IPS DF 6.9 (cell line): ENCODE results near the gene MCM9.

ENCODE experiments used
- DNase-seq: peaks from one replicate; pipeline ENCODE4 v3.0.0-alpha.2; 2013; ENCODE audit warnings: low read depth, low spot score
- H3K27ac ChIP-seq: one replicate; pipeline ENCODE4 v1.5.1; 2013; ENCODE audit warnings: low read length, control low read depth
- H3K27me3 ChIP-seq: 2 replicates; pipeline ENCODE4 v1.6.1; 2013; ENCODE audit warnings: mild to moderate bottlenecking, low read length; ENCODE audit not compliant: control insufficient read depth, insufficient read depth
- H3K36me3 ChIP-seq: 2 replicates; pipeline ENCODE4 v1.6.1; 2013; ENCODE audit warnings: low read length; ENCODE audit not compliant: control insufficient read depth, insufficient read depth
- H3K4me1 ChIP-seq: 2 replicates; pipeline ENCODE4 v1.6.1; 2013; ENCODE audit warnings: low read length; ENCODE audit not compliant: control insufficient read depth, insufficient read depth
- H3K4me3 ChIP-seq: 2 replicates; pipeline ENCODE4 v1.5.1; 2013; ENCODE audit warnings: mild to moderate bottlenecking, low read length
- H3K9me3 ChIP-seq: 2 replicates; pipeline ENCODE4 v1.6.1; 2013; ENCODE audit warnings: low read length, inconsistent platforms; ENCODE audit not compliant: control insufficient read depth, insufficient read depth
- WGBS: extraction: QIAGEN DNeasy Blood & Tissue Kit; methylation state at CpG from one replicate; pipeline ENCODE4 v1.1.7; 2013; ENCODE audit warnings: mixed read lengths, missing lambda C conversion rate; ENCODE audit not compliant: insufficient read length, insufficient coverage; 5-methylcytosine and 5-hydroxymethylcytosine counted together

The MCM9 gene

DNA sequence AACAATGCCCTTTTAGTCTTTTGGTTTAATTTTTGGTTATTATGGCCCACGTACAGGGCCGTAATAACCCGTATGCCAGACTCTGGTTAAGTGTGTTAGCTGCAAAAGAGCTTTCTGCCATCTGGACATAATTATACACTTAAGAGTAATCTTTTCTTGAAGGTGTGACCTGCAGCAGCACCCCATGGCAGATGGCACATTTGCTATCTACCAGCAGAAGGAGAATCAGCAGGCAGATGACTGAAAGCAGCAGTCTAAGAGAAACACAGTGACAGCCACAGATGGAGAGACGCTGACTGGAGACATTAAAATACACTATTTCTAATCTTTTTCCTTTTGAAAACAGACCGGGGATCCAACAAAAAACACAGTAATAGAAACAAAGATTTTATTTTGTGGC, 22.3 kb downstream of the MCM9 start:
- H3K9me3 ChIP-seq, result no peaks in the 10 kb centered on the region
- no peak overlapping the region for H3K27ac ChIP-seq
- DNase-seq, result no peak
- H3K4me3 ChIP-seq, result no peak overlapping the region
- H3K4me1 ChIP-seq, result no peaks in the 10 kb centered on the region
- H3K27me3 ChIP-seq, result no peaks in the 10 kb centered on the region
- peaks cover 3% of the 10 kb centered on the region; the same call in 1 of the 2 replicates for H3K36me3 ChIP-seq
- WGBS, result no CpG with 5 or more reads among the region's 5 CpGs

DNA sequence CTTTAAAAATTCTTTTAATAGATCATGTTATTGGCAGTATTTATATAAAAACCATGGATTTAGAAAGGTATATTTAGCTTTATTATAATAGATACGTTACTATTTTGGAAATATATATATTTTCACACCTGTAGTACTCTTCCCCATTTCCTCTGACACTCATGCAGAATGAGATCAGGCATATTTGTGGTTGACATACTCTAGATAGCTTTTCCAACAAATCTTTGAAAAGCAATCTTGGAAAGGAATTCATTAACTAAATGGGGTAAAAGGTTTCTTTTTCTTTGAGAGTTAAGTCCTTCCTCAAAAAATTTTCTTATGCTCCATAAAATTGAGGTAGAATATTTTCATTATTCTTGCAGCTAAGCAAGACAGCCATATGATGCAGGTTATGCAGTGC, 26.5 kb downstream of the MCM9 start:
- H3K4me3 ChIP-seq, result no peak overlapping the region
- no peak for DNase-seq
- no peaks in the 10 kb centered on the region for H3K4me1 ChIP-seq
- no peak overlapping the region for H3K27ac ChIP-seq
- H3K9me3 ChIP-seq, result no peaks in the 10 kb centered on the region
- peaks cover 3% of the 10 kb centered on the region; the same call in 1 of the 2 replicates for H3K36me3 ChIP-seq
- no peaks in the 10 kb centered on the region for H3K27me3 ChIP-seq
- WGBS, result no CpG with 5 or more reads among the region's 1 CpG

- no peaks in the 10 kb centered on the region for H3K27me3 ChIP-seq
- no peak overlapping the region for H3K27ac ChIP-seq
- no peak overlapping the region for H3K4me3 ChIP-seq
- DNase-seq, result no peak
- no peaks in the 10 kb centered on the region for H3K4me1 ChIP-seq
- H3K36me3 ChIP-seq, result peaks cover 5% of the 10 kb centered on the region; the same call in 1 of the 2 replicates
- no peaks in the 10 kb centered on the region for H3K9me3 ChIP-seq
- WGBS, result no CpG with 5 or more reads among the region's 4 CpGs
Measured at GRCh38 chr6:118905851-118906250, 29.1 kb downstream of the MCM9 start.

DNA sequence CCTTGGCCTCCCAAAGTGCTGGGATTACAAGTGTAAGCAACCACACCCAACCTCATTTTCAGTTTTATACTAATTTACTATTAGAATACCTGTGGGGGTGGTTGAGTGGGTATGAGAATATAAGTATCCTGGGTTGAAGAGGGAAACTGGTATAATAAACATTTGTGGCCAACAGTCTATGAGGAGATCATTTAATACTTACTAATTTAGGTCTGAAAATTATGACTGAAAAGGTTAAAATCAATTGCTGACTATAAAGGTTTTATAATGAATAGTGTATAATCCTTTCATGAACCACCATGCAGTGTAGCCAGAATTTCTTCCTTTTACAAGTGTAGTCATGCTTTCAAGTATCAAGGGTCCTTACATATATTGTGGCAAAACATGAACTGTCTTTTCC, 29.9 kb downstream of the MCM9 start:
- no peak overlapping the region for H3K4me3 ChIP-seq
- H3K4me1 ChIP-seq, result no peaks in the 10 kb centered on the region
- H3K27me3 ChIP-seq, result no peaks in the 10 kb centered on the region
- H3K36me3 ChIP-seq, result peaks cover 5% of the 10 kb centered on the region; the same call in 1 of the 2 replicates
- no peak overlapping the region for H3K27ac ChIP-seq
- DNase-seq, result no peak
- H3K9me3 ChIP-seq, result no peaks in the 10 kb centered on the region

GRCh38 chr6:118903691-118904090, 31.3 kb downstream of the MCM9 start:
- Histone ChIP-seq H3K9me3 (no peaks in the 10 kb centered on the region), H3K27ac (no peak overlapping the region), H3K36me3 (peaks cover 8% of the 10 kb centered on the region; the same call in 1 of the 2 replicates), H3K4me1 (peaks cover 3% of the 10 kb centered on the region; the same call in 1 of the 2 replicates), H3K4me3 (no peak overlapping the region), H3K27me3 (no peaks in the 10 kb centered on the region)
- no CpG with 5 or more reads among the region's 6 CpGs for WGBS
- no peak for DNase-seq

DNA sequence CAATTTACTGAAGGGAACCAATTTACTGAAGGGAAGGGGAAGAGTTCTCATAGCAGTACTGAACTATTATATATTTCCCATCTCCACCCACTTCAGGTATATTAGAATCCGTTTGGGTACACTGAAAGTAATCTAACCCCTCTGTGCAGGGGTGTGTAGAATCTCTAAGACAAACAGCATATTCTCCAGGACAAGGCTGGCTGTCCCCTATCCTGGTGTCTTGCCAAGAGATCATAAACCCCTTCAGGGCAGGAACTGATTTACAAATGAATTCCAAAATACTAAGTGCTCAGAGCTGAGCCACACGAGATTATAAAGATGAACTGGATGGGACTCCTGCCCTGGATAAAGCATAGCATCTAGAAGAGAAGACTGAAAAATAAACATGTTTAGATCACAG, 31.8 kb downstream of the MCM9 start:
- no peak overlapping the region for H3K27ac ChIP-seq
- no CpG with 5 or more reads among the region's 2 CpGs for WGBS
- H3K36me3 ChIP-seq, result peaks cover 8% of the 10 kb centered on the region; the same call in 1 of the 2 replicates
- no peaks in the 10 kb centered on the region for H3K27me3 ChIP-seq
- no peak overlapping the region for H3K4me3 ChIP-seq
- DNase-seq, result no peak
- no peaks in the 10 kb centered on the region for H3K9me3 ChIP-seq
- peaks cover 3% of the 10 kb centered on the region; the same call in 1 of the 2 replicates for H3K4me1 ChIP-seq

GRCh38 chr6:118902726-118903125, 32.2 kb downstream of the MCM9 start:
- peaks cover 3% of the 10 kb centered on the region; the same call in 1 of the 2 replicates for H3K4me1 ChIP-seq
- H3K9me3 ChIP-seq, result no peaks in the 10 kb centered on the region
- H3K4me3 ChIP-seq, result no peak overlapping the region
- no peak for DNase-seq
- H3K36me3 ChIP-seq, result peaks cover 8% of the 10 kb centered on the region; the same call in 1 of the 2 replicates
- H3K27me3 ChIP-seq, result no peaks in the 10 kb centered on the region
- no peak overlapping the region for H3K27ac ChIP-seq

DNA sequence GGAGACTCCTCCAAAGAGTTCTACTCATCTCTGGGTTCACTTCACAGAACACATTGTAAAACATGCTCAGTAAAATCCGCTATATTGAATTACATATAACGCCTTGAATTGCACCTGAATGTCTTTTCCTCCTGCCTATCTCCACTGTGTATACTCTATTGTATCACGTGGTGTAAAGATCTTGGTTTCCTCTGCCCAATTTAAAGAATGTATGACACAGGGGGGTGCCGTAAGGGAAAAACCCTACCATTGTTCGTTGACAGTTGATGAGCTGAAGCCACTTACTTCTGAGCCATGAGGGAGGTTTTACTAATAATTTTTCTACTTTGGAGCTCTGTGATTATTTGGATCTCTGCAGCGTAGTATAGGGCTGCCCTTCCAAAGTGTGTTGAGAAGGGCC, 35.0 kb downstream of the MCM9 start:
- H3K36me3 ChIP-seq, result peaks cover 6% of the 10 kb centered on the region; the same call in 1 of the 2 replicates
- H3K9me3 ChIP-seq, result no peaks in the 10 kb centered on the region
- H3K27me3 ChIP-seq, result no peaks in the 10 kb centered on the region
- no CpG with 5 or more reads among the region's 6 CpGs for WGBS
- H3K4me1 ChIP-seq, result peaks cover 3% of the 10 kb centered on the region; the same call in 1 of the 2 replicates
- no peak for DNase-seq
- no peak overlapping the region for H3K27ac ChIP-seq
- H3K4me3 ChIP-seq, result no peak overlapping the region

- Histone ChIP-seq H3K27ac (no peak overlapping the region), H3K36me3 (peaks cover 6% of the 10 kb centered on the region; the same call in 1 of the 2 replicates), H3K4me3 (no peak overlapping the region), H3K9me3 (no peaks in the 10 kb centered on the region), H3K27me3 (no peaks in the 10 kb centered on the region), H3K4me1 (peaks cover 3% of the 10 kb centered on the region; the same call in 1 of the 2 replicates)
- DNase-seq, result no peak
Measured at GRCh38 chr6:118897386-118897785, 37.6 kb downstream of the MCM9 start.

GRCh38 chr6:118896339-118897136, 38.4 kb downstream of the MCM9 start:
- H3K36me3 ChIP-seq, result peaks cover 6% of the 10 kb centered on the region; the same call in 1 of the 2 replicates
- H3K27ac ChIP-seq, result no peak overlapping the region
- H3K4me1 ChIP-seq, result peaks cover 3% of the 10 kb centered on the region; the same call in 1 of the 2 replicates
- no peak for DNase-seq
- no peaks in the 10 kb centered on the region for H3K9me3 ChIP-seq
- no peaks in the 10 kb centered on the region for H3K27me3 ChIP-seq
- H3K4me3 ChIP-seq, result no peak overlapping the region
- no CpG with 5 or more reads among the region's 5 CpGs for WGBS

DNA sequence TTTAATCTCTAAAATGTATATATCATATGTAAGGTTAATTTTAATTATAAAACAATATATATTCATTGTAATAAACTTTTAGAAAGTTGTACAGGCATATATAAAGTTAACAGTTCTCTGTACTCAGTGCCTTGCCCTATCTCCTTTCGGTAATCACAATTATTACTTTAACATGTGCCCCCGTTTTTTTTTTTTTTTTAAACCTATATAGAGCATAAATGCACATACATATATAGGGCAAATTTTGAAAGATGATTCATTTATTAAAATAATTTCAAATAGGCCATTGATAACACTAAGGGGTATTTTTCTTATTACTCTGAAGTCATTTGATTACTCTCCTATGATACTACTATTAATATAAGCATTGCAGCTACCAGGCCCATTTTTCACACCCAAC, 39.1 kb downstream of the MCM9 start:
- H3K27me3 ChIP-seq, result no peaks in the 10 kb centered on the region
- no CpG with 5 or more reads among the region's 2 CpGs for WGBS
- H3K9me3 ChIP-seq, result no peaks in the 10 kb centered on the region
- no peak overlapping the region for H3K4me3 ChIP-seq
- no peak overlapping the region for H3K27ac ChIP-seq
- peaks cover 4% of the 10 kb centered on the region; the same call in 1 of the 2 replicates for H3K36me3 ChIP-seq
- peaks cover 3% of the 10 kb centered on the region; the same call in 1 of the 2 replicates for H3K4me1 ChIP-seq
- DNase-seq, result no peak
